Activated CD4-positive, alpha-beta T cell treated with anti-CD3 and anti-CD28 coated beads, Interleukin-10, Interleukin-2, amounts not matched to agents 100 ng/mL and 50 ng/mL, durations not matched to agents 16 hours and 8 hours (primary cell): ENCODE data around the gene SLC19A2.
"Not testable (repeated sequence)": the region's sequence is repeated elsewhere in the genome, so short reads cannot be mapped to it uniquely, and the experiment has no call there.

Source experiments
- DNase-seq: peaks from one replicate; pipeline ENCODE4 v3.0.0-alpha.2; 2020

SLC19A2 gene, protein sequence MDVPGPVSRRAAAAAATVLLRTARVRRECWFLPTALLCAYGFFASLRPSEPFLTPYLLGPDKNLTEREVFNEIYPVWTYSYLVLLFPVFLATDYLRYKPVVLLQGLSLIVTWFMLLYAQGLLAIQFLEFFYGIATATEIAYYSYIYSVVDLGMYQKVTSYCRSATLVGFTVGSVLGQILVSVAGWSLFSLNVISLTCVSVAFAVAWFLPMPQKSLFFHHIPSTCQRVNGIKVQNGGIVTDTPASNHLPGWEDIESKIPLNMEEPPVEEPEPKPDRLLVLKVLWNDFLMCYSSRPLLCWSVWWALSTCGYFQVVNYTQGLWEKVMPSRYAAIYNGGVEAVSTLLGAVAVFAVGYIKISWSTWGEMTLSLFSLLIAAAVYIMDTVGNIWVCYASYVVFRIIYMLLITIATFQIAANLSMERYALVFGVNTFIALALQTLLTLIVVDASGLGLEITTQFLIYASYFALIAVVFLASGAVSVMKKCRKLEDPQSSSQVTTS

GRCh38 chr1:169485431-169486280 is at the start of gene SLC19A2:
Gene SLC19A2, minus strand, starts transcription at chr1:169485944. Its CDS starts 178 bp downstream, at chr1:169485766.
- peak; percentile 98 for DNase-seq

- DNase-seq: no peak
Observed at GRCh38 chr1:169534653-169535052, 48.9 kb upstream of the SLC19A2 start.

DNA sequence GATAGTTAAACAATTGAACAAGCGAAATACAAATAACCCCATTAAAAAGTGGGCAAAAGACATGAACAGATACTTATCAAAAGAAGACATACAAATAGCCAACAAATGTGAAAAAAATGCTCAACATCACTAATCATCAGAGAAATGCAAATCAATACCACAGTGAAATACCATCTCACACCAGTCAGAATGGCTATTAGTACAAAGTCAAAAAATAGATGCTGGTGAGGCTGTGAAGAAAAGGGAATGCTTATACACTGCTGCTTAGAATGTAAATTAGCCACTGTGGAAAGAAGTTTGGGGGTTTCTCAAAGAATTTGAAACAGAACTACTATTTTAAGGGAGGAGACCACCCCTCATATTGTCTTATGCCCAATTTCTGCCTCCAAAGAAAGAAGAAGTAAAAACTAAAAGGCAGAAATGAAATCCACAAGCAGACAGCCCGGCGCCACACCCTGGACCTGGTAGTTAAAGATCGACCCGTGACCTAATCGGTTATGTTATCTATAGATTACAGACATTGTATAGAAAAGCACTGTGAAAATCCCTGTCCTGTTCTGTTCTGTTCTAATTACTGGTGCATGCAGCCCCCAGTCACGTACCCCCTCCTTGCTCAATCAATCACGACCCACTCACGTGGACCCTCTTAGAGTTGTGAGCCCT is 47.9 kb upstream of the SLC19A2 start:
- not testable (repeated sequence) for DNase-seq

GRCh38 chr1:169530448-169530847 is 44.7 kb upstream of the SLC19A2 start:
- DNase-seq: no peak

DNA sequence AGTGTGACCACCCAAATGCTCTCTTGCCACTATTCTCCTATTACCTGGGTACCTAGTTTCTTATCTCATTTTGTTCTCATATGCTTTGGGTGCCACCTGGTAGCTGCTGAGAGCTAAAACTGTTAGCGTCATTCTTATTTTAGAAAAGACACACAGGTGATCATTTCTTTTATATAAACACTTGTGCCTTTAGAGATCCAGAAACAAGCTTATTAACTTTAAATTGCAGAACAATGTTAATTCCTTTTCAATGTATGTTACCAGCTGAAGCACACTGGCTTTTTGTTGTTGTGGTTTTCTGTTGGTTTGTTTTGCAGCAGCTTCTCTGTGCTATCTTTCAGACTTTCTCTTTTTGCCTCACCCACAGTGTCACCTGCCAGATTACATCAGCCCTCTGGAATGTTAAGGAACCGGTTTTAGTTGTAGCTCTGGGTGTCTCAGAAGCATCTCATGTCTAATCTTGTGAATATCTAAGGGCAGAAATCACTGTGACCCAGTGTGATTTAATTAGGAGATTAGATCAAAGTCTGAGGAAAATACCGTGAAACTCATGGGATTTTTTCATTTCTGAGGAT is 43.4 kb upstream of the SLC19A2 start:
- peak; percentile 38 for DNase-seq

- peak; percentile 7 for DNase-seq
Observed at GRCh38 chr1:169528215-169529067, 42.7 kb upstream of the SLC19A2 start.

GRCh38 chr1:169527451-169528214 is 41.9 kb upstream of the SLC19A2 start:
- DNase-seq: no peak

DNA sequence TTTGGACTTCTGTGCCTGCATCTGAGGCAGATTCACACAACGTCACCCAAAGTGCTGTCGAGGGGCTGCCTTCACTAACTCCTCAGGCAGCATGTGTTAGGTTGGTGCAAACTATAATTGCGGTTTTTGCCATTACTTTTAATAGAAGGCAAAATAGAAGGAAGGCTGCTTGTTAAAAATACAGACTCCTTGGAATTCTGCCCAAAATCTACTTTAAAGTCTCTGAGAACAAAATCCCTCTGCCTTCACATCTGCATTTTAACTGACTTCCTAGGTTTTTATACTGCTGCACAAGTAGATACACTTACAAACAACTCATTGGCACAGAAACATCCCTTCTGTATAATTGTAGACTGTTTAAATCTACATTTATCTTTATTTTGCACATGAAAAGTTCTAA is 41.3 kb upstream of the SLC19A2 start:
- DNase-seq: no peak

GRCh38 chr1:169526120-169526832 is 40.5 kb upstream of the SLC19A2 start:
- no peak for DNase-seq

- no peak for DNase-seq
Observed at GRCh38 chr1:169525391-169525790, 39.6 kb upstream of the SLC19A2 start.

- DNase-seq: no peak
Observed at GRCh38 chr1:169523904-169524303, 38.2 kb upstream of the SLC19A2 start.

DNA sequence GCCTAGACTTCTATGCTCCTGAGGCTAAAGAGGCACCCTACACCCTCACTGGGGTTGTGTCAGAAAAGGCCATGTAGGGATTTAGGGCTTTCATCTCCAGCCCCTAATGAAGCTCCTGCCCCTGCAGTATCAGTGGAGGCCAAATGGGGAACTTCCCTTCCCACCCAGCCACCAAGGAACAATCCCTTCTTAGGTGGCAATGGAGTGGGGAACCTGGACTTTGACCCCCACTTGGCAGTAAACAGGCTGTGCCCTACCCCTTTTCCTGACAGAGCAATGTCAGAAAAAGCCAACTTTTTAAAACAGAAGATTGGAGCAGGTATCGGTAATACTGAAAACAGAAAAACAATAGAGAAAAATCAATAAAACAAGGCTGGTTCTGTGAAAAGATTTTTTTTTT is 35.5 kb upstream of the SLC19A2 start:
- DNase-seq: no peak

- DNase-seq: no peak
Observed at GRCh38 chr1:169517558-169518186, 31.9 kb upstream of the SLC19A2 start.

DNA sequence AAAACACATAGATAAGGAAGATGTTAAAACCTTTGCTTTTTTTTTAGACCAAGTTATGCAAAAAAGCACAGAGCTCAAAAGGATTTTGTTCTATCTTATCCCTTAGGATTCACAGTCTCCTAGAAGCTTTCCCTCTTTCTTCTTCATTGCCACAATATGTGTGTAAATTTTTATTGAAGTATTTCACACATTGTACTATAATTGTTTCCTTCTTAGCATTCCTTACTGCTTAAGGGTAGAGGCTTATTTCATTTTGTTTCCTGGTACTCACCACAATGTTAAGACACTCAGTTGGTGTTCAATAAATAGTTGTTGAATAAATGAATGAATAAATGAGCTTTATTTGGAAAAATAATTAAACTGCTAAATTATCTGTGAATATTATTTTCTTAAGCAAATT is 29.9 kb upstream of the SLC19A2 start:
- no peak for DNase-seq

- no peak for DNase-seq
Observed at GRCh38 chr1:169514566-169515270, 29.0 kb upstream of the SLC19A2 start.

GRCh38 chr1:169513208-169513607 is 27.5 kb upstream of the SLC19A2 start:
- DNase-seq: no peak

GRCh38 chr1:169511316-169512005 is 25.7 kb upstream of the SLC19A2 start:
- peak; percentile 17 for DNase-seq

DNA sequence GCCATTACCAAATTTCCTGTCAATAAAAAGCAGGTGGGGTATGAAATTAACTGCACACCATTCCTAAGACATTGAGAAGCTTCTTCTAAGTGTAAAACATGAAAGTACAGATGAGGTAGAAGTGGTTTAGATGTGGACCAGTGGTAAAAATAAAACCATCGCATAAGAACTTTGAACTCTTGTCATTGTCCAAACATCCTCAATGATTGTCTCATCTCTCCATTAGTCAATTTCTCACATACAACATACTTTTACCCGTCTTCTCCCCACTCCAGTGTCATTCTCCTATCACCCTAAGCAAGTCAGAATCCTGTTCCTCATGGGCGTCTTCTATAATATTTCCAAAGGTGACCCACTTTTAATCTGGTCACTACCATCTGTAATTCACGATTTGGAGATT is 24.3 kb upstream of the SLC19A2 start:
- no peak for DNase-seq

DNA sequence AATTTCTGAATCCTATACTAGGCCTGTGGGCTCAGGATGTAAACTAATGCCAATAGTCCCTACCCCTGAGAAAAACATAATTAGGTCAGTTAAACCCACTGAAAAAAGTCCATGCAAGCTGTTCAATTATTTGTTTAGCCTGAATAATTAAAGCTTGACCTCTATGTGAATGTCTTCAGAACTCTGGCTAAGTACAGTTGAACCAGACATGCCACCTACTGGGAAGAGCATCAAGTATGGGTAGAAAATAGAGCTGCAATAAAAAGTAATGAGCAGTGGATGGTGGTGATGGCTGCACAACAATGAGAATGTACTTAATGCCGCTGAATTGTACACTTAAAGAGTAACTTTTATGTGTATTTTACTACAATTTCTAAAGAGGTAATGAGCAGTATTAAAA is 23.6 kb upstream of the SLC19A2 start:
- DNase-seq: no peak
